H9 (cell line): ENCODE results near the gene PDE6D. TPM values are rescaled to one million over a fixed set of nuclear protein-coding genes. Genes with fewer than 3 reads are reported as not detected.

ENCODE experiments used
- DNase-seq: peaks from one replicate; pipeline ENCODE4 v3.0.0-alpha.2; 2017
- H2AFZ ChIP-seq: one replicate; pipeline ENCODE4 v1.6.1; 2013; ENCODE audit warnings: mild to moderate bottlenecking, low read length, control low read depth, moderate library complexity
- H2AK5ac ChIP-seq: 2 replicates; pipeline ENCODE4 v1.6.1; 2013; ENCODE audit warnings: low read length, control low read depth, mixed read lengths; ENCODE audit not compliant: insufficient read length
- H2BK120ac ChIP-seq: one replicate; pipeline ENCODE4 v1.6.1; 2013; ENCODE audit warnings: low read depth, mild to moderate bottlenecking, low read length, control low read depth, inconsistent platforms; ENCODE audit not compliant: poor library complexity, severe bottlenecking
- H2BK12ac ChIP-seq: 2 replicates; pipeline ENCODE4 v1.6.1; 2013; ENCODE audit warnings: low read length, control low read depth, mixed read lengths, low read depth; ENCODE audit not compliant: insufficient read length
- H2BK15ac ChIP-seq: 2 replicates; pipeline ENCODE4 v1.6.1; 2013; ENCODE audit warnings: low read depth, low read length, control low read depth
- H2BK20ac ChIP-seq: one replicate; pipeline ENCODE4 v1.6.1; 2013; ENCODE audit warnings: low read depth, mild to moderate bottlenecking, low read length, control low read depth, inconsistent platforms; ENCODE audit not compliant: poor library complexity, severe bottlenecking
- H2BK5ac ChIP-seq: 2 replicates; pipeline ENCODE4 v1.6.1; 2013; ENCODE audit warnings: low read length, control low read depth, mixed read lengths; ENCODE audit not compliant: insufficient read length
- H3K14ac ChIP-seq: 2 replicates; pipeline ENCODE4 v1.6.1; 2013; ENCODE audit warnings: low read length, control low read depth; ENCODE audit not compliant: insufficient read depth
- H3K18ac ChIP-seq: 2 replicates; pipeline ENCODE4 v1.6.1; 2013; ENCODE audit warnings: low read depth, mild to moderate bottlenecking, mixed read lengths, low read length, control low read depth; ENCODE audit not compliant: insufficient read length
- H3K23ac ChIP-seq: 2 replicates; pipeline ENCODE4 v1.6.1; 2013; ENCODE audit warnings: low read length, control low read depth, mixed read lengths, low read depth; ENCODE audit not compliant: insufficient read length
- H3K23me2 ChIP-seq: 2 replicates; pipeline ENCODE4 v1.6.1; 2013; ENCODE audit warnings: low read depth, mild to moderate bottlenecking, mixed read lengths, low read length, control low read depth; ENCODE audit not compliant: insufficient read length, poor library complexity, severe bottlenecking
- H3K27ac ChIP-seq: 2 replicates; pipeline ENCODE4 v1.5.1; 2013; ENCODE audit warnings: low read length, control low read depth, mixed read lengths, low read depth; ENCODE audit not compliant: insufficient read length
- H3K27me3 ChIP-seq: 2 replicates; pipeline ENCODE4 v1.6.1; 2013; ENCODE audit warnings: low read length, control low read depth, inconsistent platforms; ENCODE audit not compliant: insufficient read depth
- H3K4ac ChIP-seq: 2 replicates; pipeline ENCODE4 v1.6.1; 2013; ENCODE audit warnings: low read depth, mild to moderate bottlenecking, control low read depth, inconsistent platforms, low read length, moderate library complexity
- H3K4me1 ChIP-seq: 2 replicates; pipeline ENCODE4 v1.6.1; 2013; ENCODE audit warnings: low read length, control low read depth, inconsistent platforms; ENCODE audit not compliant: insufficient read depth
- H3K4me2 ChIP-seq: 2 replicates; pipeline ENCODE4 v1.6.1; 2013; ENCODE audit warnings: low read length, control low read depth, mixed read lengths; ENCODE audit not compliant: insufficient read length, insufficient read depth
- H3K56ac ChIP-seq: 2 replicates; pipeline ENCODE4 v1.6.1; 2013; ENCODE audit warnings: low read depth, mild to moderate bottlenecking, mixed read lengths, low read length, control low read depth; ENCODE audit not compliant: insufficient read length
- H3K79me1 ChIP-seq: 2 replicates; pipeline ENCODE4 v1.6.1; 2013; ENCODE audit warnings: low read depth, mild to moderate bottlenecking, moderate library complexity, low read length, control low read depth, inconsistent platforms; ENCODE audit not compliant: insufficient read depth, poor library complexity, severe bottlenecking
- H3K79me2 ChIP-seq: 2 replicates; pipeline ENCODE4 v1.6.1; 2013; ENCODE audit warnings: low read length, control low read depth, inconsistent platforms; ENCODE audit not compliant: insufficient read depth
- H3K9ac ChIP-seq: 2 replicates; pipeline ENCODE4 v1.6.1; 2013; ENCODE audit warnings: low read length, control low read depth, mixed read lengths; ENCODE audit not compliant: insufficient read length; ENCODE audit errors: extremely low read depth
- H3K9me3 ChIP-seq: one replicate; pipeline ENCODE4 v1.6.1; 2013; ENCODE audit warnings: low read depth, low read length, inconsistent platforms; ENCODE audit not compliant: control insufficient read depth
- H3T11ph ChIP-seq: one replicate; pipeline ENCODE4 v1.6.1; 2013; ENCODE audit warnings: mild to moderate bottlenecking, low read length, control low read depth, inconsistent platforms
- H4K20me1 ChIP-seq: one replicate; pipeline ENCODE4 v1.6.1; 2013; ENCODE audit not compliant: control insufficient read depth, insufficient read length, insufficient read depth
- H4K5ac ChIP-seq: 2 replicates; pipeline ENCODE4 v1.6.1; 2013; ENCODE audit warnings: low read depth, mild to moderate bottlenecking, mixed read lengths, low read length, control low read depth; ENCODE audit not compliant: insufficient read length
- H4K8ac ChIP-seq: replicated peaks from 2 replicates; pipeline ENCODE4 v1.6.1; 2013; ENCODE audit warnings: low read length, control low read depth, mixed read lengths, low read depth; ENCODE audit not compliant: insufficient read length
- H4K91ac ChIP-seq: 2 replicates; pipeline ENCODE4 v1.6.1; 2013; ENCODE audit warnings: low read depth, mild to moderate bottlenecking, moderate library complexity, mixed read lengths, low read length, control low read depth; ENCODE audit not compliant: insufficient read length
- H3K27ac Mint-ChIP-seq, 3 experiments: 2 replicates in 2 of 3; 3 replicates in 1 of 3; pipeline ENCODE4 v1.8.0; 2020 to 2021; ENCODE audit warnings: mixed read lengths in 3 of 3, mild to moderate bottlenecking in 1 of 3, moderate library complexity in 1 of 3
- H3K27me3 Mint-ChIP-seq: 2 replicates; pipeline ENCODE4 v1.8.0; 2021; ENCODE audit warnings: low read depth, mild to moderate bottlenecking, moderate library complexity, mixed read lengths
- H3K36me3 Mint-ChIP-seq, 3 experiments: 2 replicates in 2 of 3; 3 replicates in 1 of 3; pipeline ENCODE4 v1.8.0; 2020 to 2021; ENCODE audit warnings: low read depth in 3 of 3, mixed read lengths in 3 of 3; ENCODE audit not compliant: insufficient read depth in 1 of 3
- H3K4me1 Mint-ChIP-seq, 2 experiments: 2 replicates each; pipeline ENCODE4 v1.8.0; 2020; ENCODE audit warnings: mixed read lengths in 2 of 2
- H3K4me3 Mint-ChIP-seq, 2 experiments: 2 replicates in 1 of 2; 3 replicates in 1 of 2; pipeline ENCODE4 v1.8.0; 2020 to 2021; ENCODE audit warnings: mild to moderate bottlenecking in 2 of 2, mixed read lengths in 2 of 2, moderate library complexity in 1 of 2
- H3K9me3 Mint-ChIP-seq, 2 experiments: 2 replicates in 1 of 2; 3 replicates in 1 of 2; pipeline ENCODE4 v1.8.0; 2020; ENCODE audit warnings: mild to moderate bottlenecking in 2 of 2, mixed read lengths in 2 of 2, moderate library complexity in 1 of 2
- CTCF ChIP-seq: fragments of 200-600 bp; sonication (generic); conservative IDR thresholded peaks from 3 replicates; pipeline ENCODE4 v1.8.0; 2021; ENCODE audit warnings: antibody characterized with exemption, mild to moderate bottlenecking
- WGBS: extraction: QIAGEN DNeasy Blood & Tissue Kit; methylation state at CpG from one replicate; pipeline ENCODE4 v1.1.7; 2013; ENCODE audit warnings: missing lambda C conversion rate, low lambda C conversion rate, mixed read lengths; ENCODE audit not compliant: insufficient read length; ENCODE audit errors: extremely low coverage; 5-methylcytosine and 5-hydroxymethylcytosine counted together
- total RNA-seq: library from RNA; stranded (reverse); gene quantifications from 2 replicates; pipeline ENCODE4 v1.2.1, GENCODE V29; 2021

PDE6D gene
- total RNA-seq, 1 experiment from 2014 or later: 33.7 TPM

- peak; percentile 88 for TF ChIP-seq CTCF
- Histone ChIP-seq H3K4me1 (no peaks in the 10 kb centered on the region), H2BK20ac (no peak overlapping the region), H3K23ac (no peak overlapping the region), H2BK12ac (no peak overlapping the region), H3K56ac (no peak overlapping the region), H2BK120ac (no peak overlapping the region), H3K9me3 (no peaks in the 10 kb centered on the region), H3K4ac (no peak overlapping the region), H3K23me2 (no peaks in the 10 kb centered on the region), H4K91ac (no peak overlapping the region), H2BK15ac (no peak overlapping the region), H4K5ac (no peak overlapping the region), H2AFZ (no peak overlapping the region), H3K14ac (no peak overlapping the region), H3T11ph (no peak overlapping the region), H4K20me1 (no peaks in the 10 kb centered on the region), H3K18ac (no peak overlapping the region), H3K4me2 (no peak overlapping the region), H3K27ac (no peak overlapping the region), H3K79me1 (no peaks in the 10 kb centered on the region), H3K9ac (no peak overlapping the region), H4K8ac (no peak overlapping the region), H3K27me3 (no peaks in the 10 kb centered on the region), H3K79me2 (0 out of 2 replicates have a peak, but pooled peaks cover 1% of the 10 kb centered on the region), H2AK5ac (no peak overlapping the region), H2BK5ac (no peak overlapping the region)
- WGBS: no CpG with 5 or more reads among the region's 6 CpGs
- Mint-ChIP-seq H3K9me3 (no peaks in the 10 kb centered on the region), H3K36me3 (peaks cover 10 to 63% (median 45%) of the 10 kb centered on the region in 3 experiments), H3K27ac (no peak overlapping the region; a peak in 1 of 7 replicates), H3K4me1 (peaks cover 12% of the 10 kb centered on the region in 2 experiments), H3K27me3 (no peaks in the 10 kb centered on the region), H3K4me3 (no peak overlapping the region)
- peak; percentile 48 for DNase-seq
These were observed 19.5 kb upstream of the PDE6D start for GRCh38 chr2:231800493-231801091.
